HG02623 (cell line): Measurements from ENCODE around the gene MICOS13.
"Not testable (repeated sequence)": the region's sequence is repeated elsewhere in the genome, so short reads cannot be mapped to it uniquely, and the experiment has no call there.

Experiments used
- ATAC-seq: cut with Tn5 transposase; IDR thresholded peaks from one replicate; pipeline ENCODE4 v1.9.1; 2021; ENCODE audit warnings: moderate library complexity; ENCODE audit not compliant: unreplicated experiment

Gene MICOS13

GRCh38 chr19:5700455-5701092 lies 20.3 kb upstream of the MICOS13 start:
- no peak for ATAC-seq

GRCh38 chr19:5698635-5699422 lies 18.5 kb upstream of the MICOS13 start:
- ATAC-seq: no peak

GRCh38 chr19:5697890-5698634 lies 17.7 kb upstream of the MICOS13 start:
- ATAC-seq: no peak

GRCh38 chr19:5697022-5697889 lies 16.9 kb upstream of the MICOS13 start:
- ATAC-seq: no peak

GRCh38 chr19:5696196-5697021 lies 16.1 kb upstream of the MICOS13 start:
- no peak for ATAC-seq

- ATAC-seq: no peak
These were observed 15.4 kb upstream of the MICOS13 start for GRCh38 chr19:5695649-5696195.

GRCh38 chr19:5694956-5695648 lies 14.8 kb upstream of the MICOS13 start:
- no peak for ATAC-seq

GRCh38 chr19:5694167-5694955 lies 14.0 kb upstream of the MICOS13 start:
- no peak for ATAC-seq

- ATAC-seq: no peak
These were observed 13.2 kb upstream of the MICOS13 start for GRCh38 chr19:5693195-5694166.

- no peak for ATAC-seq
These were observed 12.4 kb upstream of the MICOS13 start for GRCh38 chr19:5692723-5693194.

GRCh38 chr19:5691822-5692722 lies 11.8 kb upstream of the MICOS13 start:
- ATAC-seq: no peak

- ATAC-seq: no peak
These were observed 10.9 kb upstream of the MICOS13 start for GRCh38 chr19:5690955-5691821.

- peak; percentile 55 for ATAC-seq
These were observed 10.0 kb upstream of the MICOS13 start, which contains the start of gene RPL36 for GRCh38 chr19:5690125-5690954. RPL36 (plus strand) TSS chr19:5690295; CDS start chr19:5690508, 213 bp downstream.

- not testable (repeated sequence) for ATAC-seq
These were observed 8.1 kb upstream of the MICOS13 start for GRCh38 chr19:5688262-5688881.
